C4-2B (cell line): ENCODE results near the gene DIP2B.

Experiments
- ZFX ChIP-seq: fragments of 450-650 bp; IDR thresholded peaks from 2 replicates; pipeline ENCODE4 v1.6.1; 2017
- TF ChIP-seq, protein P1 (sequence below): fragments of 450-650 bp; conservative IDR thresholded peaks from 2 replicates; pipeline ENCODE4 v1.5.1; 2017; ENCODE audit warnings: mild to moderate bottlenecking

- TF ChIP-seq, protein P1, sequence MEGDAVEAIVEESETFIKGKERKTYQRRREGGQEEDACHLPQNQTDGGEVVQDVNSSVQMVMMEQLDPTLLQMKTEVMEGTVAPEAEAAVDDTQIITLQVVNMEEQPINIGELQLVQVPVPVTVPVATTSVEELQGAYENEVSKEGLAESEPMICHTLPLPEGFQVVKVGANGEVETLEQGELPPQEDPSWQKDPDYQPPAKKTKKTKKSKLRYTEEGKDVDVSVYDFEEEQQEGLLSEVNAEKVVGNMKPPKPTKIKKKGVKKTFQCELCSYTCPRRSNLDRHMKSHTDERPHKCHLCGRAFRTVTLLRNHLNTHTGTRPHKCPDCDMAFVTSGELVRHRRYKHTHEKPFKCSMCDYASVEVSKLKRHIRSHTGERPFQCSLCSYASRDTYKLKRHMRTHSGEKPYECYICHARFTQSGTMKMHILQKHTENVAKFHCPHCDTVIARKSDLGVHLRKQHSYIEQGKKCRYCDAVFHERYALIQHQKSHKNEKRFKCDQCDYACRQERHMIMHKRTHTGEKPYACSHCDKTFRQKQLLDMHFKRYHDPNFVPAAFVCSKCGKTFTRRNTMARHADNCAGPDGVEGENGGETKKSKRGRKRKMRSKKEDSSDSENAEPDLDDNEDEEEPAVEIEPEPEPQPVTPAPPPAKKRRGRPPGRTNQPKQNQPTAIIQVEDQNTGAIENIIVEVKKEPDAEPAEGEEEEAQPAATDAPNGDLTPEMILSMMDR = no peak
- TF ChIP-seq ZFX = no peak
Observed at GRCh38 chr12:50642035-50642451, 137.3 kb downstream of the DIP2B start.
